Pons (tissue), 1 donor: Measurements from ENCODE around the gene GID8.

Experiments
- DNase-seq: peaks from one replicate; pipeline ENCODE4 v3.0.0-alpha.2; 2016; ENCODE audit warnings: low spot score

The GID8 gene

GRCh38 chr20:62943396-62943795 lies 5.4 kb downstream of the GID8 start:
- no peak for DNase-seq

GRCh38 chr20:62944184-62944583 lies 6.2 kb downstream of the GID8 start:
- DNase-seq, result no peak

GRCh38 chr20:62944746-62945145 lies 6.8 kb downstream of the GID8 start:
- DNase-seq, result no peak

GRCh38 chr20:62945771-62946339 lies 7.9 kb downstream of the GID8 start:
- DNase-seq, result no peak

DNA sequence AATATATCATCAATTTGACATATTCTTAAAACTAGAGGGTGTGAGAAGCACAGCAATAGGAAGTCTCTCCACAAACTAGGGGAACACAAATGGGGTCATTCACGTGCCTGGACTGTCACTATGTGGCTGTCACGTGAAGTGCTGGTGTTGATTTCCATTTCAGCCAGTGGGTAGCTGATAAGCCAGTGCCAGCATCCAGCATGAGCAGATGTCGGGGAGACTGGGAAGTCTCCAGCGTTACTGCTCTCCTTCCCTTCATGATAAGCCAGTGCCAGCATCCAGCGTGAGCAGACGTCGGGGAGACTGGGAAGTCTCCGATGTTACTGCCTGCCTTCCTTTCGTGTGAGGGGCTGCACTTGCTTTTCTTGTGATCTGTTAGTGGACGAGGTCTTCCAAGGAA lies 9.0 kb downstream of the GID8 start:
- no peak for DNase-seq

DNA sequence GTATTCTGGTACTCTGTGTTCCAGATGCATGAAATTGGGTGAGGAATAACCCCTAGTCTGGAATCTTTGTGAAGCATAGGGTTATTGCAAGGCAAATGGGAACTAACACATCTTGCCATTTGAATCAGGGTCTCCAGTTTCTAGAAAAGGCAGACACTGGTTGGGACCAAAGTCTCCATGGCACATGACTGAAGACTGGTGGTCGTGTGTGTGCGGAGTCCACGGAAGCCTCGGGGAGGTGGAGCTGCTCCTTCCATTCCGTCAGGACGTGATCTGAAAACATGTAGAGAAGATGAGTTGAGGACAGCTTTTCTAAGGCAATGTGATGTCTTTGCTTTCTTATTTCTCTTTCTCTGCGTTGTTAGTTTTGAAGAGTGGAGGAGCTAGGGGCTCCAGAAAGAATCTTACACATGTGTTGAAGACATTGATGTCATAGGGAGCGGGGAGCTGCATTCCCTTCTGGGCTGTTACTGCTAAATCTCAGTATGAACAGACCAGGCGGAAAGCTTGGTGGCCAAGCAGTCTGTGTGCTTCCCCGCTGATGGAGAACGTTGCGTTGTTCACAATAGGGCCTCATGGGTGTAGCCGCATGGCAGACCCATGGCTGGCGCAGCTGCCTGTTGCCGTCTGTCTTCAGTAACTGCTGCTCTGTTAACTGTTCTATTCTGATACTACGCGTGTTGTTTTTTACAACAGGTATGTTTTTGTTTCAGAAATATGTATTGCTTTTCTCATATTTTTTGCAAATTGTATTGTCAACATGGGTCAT lies 9.8 kb downstream of the GID8 start:
- no peak for DNase-seq

- no peak for DNase-seq
Observed at GRCh38 chr20:62949153-62949821, 11.3 kb downstream of the GID8 start.

DNA sequence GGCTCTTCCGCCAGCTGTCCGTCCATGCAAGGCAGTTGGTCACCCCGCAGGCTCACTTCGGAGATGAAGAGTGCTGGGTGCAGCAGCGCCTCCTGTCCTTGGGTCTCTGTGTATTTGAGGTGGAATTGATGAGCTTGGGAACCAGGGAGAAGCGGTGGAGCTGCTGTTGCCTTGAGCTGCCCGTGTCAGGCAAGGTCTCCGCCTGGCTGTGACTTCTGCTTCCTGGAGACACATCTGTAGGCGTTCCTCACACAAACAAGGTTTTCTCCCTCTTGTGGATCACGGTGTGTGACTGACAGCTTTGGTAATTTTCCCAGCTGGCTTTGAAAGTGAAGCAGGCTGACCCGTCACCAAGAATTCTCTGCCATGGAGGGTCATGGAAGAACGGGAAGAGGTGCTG lies 12.0 kb downstream of the GID8 start:
- DNase-seq, result no peak

- DNase-seq, result no peak
Observed at GRCh38 chr20:62950741-62951140, 12.8 kb downstream of the GID8 start.

DNA sequence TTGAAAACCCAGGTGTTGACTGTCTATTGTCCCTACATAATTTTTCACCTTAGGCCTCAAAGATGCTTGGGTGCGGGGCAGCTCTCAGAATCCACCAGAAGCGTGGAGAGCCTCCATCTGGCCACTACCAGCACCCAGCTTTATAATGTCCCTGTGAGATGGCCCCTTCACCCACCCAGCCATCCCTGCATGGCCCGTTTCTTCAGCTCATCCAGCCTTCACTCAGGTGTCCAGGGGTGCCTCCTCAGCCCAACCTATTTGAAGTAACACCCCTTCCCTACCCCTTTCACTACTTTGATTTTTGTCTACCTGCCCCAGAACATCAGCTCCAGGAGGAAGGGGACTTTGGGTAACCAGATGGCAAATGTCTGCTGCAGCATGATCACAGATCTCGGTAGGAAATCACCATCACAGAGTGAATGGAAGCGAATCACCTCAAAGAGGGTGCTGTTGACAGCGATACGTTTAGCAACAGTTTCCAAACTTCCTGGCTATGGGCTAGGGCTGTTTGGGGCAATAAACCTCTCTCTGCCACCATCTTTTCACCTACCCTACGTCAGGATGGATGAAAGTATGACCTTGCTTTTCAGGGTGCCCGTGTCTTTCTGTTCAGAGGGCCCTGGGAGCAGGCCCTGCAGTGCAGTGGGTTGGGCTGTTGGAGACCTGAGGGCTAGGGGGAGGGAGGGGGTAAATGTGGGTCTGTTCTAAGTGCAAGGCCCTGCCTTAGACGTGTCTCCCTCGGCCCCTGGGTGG lies 13.4 kb downstream of the GID8 start:
- DNase-seq, result no peak

GRCh38 chr20:62951896-62952372 lies 14.0 kb downstream of the GID8 start:
- DNase-seq, result no peak

- no peak for DNase-seq
Observed at GRCh38 chr20:62952373-62952967, 14.5 kb downstream of the GID8 start, which contains the start of gene SLC17A9. SLC17A9 (plus strand) TSS chr20:62952709; CDS start chr20:62952831, 122 bp downstream.

DNA sequence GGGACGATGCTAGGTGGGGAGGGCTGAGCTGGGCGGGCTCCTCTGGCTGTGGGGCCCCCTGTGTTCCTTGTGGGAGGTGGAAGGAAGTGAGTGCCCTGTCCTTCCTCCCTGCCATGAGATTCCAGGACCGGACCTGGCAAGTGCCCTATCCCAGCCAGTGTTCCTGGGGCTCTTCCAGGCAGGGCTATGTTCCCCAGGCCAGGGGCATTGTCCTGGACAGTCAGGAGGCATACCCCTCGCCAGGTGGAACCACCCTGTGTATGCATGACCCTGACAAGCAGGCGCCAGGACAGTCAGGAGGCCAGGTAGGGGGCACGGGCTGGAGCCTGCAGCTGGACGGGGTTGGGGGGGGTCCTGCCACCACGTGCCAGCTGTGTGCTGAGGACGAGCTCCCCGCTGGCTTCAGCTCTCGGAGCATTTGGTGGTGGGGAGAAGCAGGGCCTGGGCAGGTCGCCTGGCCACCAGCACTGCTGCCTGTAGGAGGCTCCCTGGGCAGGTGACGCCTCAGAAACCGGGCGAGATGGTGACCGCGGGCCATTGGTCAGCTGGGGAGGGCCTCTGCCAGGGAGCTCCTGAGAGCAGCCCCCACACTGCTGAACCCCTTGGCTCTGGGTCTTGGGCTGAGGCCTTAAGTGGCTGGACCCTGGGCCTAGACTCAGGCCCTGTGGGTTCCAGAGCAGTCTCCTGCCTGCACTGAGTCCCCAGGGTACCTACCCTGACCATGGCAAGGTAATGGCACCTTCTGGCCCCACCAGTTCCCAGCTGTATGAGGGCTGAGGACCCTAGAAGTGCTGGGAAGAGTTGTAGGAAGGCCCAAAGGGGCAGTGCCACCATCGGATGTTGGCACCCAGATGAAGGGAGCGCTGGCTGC lies 15.3 kb downstream of the GID8 start:
- DNase-seq, result no peak

GRCh38 chr20:62953839-62954703 lies 16.1 kb downstream of the GID8 start:
- peak; percentile 61 for DNase-seq

GRCh38 chr20:62955519-62956386 lies 17.8 kb downstream of the GID8 start:
- no peak for DNase-seq

DNA sequence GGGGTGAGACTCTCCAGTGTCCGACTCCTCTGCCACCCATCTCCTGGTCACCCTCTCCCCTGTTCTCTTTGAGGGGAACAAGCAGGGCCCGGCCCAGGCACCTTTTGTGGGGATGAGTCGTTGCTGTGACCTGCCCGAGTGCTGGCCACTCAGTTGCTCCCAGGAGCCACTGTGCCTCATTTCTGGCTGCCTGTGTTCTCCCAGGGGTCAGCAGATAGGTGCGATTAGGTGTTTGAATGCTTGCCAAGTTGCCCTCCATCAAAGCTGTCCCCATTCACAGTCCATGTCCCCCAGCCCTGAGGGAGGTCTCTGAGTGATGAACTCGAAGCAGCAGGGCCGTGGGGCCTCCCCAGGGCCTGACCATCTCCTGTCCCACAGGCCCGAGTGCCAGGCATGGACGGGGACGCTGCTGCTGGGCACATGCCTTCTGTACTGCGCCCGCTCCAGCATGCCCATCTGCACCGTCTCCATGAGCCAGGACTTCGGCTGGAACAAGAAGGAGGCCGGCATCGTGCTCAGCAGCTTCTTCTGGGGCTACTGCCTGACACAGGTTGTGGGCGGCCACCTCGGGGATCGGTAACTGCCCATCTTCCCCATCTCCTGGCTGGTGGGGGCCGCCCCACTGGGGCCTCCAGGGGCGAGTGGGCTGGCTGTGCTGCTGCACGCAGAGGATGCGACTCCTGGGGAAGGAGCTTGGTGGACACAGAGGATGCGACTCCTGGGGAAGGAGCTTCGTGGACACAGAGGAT lies 18.6 kb downstream of the GID8 start:
- DNase-seq, result no peak

DNA sequence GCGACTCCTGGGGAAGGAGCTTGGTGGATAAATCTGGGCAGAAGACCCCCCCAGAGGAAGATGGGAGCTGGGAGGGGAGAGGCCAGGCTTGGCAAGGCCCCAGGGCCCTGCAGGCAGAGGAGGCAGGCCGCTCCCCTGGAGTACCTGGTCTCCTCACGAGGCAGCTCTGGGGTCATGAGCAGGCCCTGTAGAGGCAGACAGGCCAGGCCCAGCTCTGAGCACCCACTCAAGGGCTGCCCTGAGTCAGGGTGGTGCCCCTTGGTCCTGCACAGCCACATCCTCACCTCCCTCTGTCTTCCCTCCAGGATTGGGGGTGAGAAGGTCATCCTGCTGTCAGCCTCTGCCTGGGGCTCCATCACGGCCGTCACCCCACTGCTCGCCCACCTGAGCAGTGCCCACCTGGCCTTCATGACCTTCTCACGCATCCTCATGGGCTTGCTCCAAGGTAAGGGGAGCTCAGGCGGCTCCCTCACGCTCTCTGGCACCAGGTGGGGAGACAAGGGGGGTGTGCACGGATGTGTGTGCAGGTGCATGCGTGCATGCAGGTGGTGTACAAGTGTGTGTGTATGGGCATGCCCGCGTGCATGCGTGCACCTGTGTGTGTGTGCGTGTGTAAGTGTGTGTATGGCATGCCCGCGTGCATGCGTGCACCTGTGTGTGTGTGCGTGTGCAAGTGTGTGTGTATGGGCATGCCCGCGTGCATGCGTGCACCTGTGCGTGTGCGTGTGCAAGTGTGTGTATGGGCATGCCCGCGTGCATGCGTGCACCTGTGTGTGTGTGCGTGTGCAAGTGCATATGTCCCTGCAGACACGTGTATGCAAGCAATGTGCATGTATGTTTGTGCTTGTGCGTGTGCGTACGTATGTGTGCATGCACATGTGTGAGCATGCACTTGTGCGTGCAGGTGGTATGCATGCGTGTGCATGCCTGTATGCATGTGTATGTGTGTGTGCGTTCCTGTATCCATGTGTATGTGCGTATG lies 19.5 kb downstream of the GID8 start:
- no peak for DNase-seq
